H1 (cell line): ENCODE measurements around the gene IQSEC3. TPM values are rescaled to one million over a fixed set of nuclear protein-coding genes. Genes with fewer than 3 reads are reported as not detected.
"Not testable (repeated sequence)": the region's sequence is repeated elsewhere in the genome, so short reads cannot be mapped to it uniquely, and the experiment has no call there.

Experiments used
- CTCF ChIA-PET: fragments of 300-600 bp; sonication (Branson Sonifier 250); formaldehyde crosslinking; loops from one replicate; lab custom pipeline; 2021; ENCODE audit not compliant: partially characterized antibody; lab: Charles Lee
- POLR2A ChIA-PET: fragments of 300-600 bp; sonication (Branson Sonifier 250); formaldehyde crosslinking; loops from one replicate; lab custom pipeline; 2021; ENCODE audit warnings: inconsistent platforms; ENCODE audit not compliant: partially characterized antibody; lab: Charles Lee
- DNase-seq, 2 experiments: peaks; one replicate each; pipeline versions ENCODE4 v3.0.0 to v3.0.0-alpha.2; 2010 to 2022; ENCODE audit warnings: low spot score in 2 of 2, low read depth in 1 of 2, mixed read lengths in 1 of 2
- FAIRE-seq: peaks from 2 replicates; lab custom pipeline; 2011; peaks lifted over from hg19 to GRCh38; lab: Jason Lieb, UNC
- H2AFZ ChIP-seq: 2 replicates; pipeline ENCODE4 v1.8.1; 2012; ENCODE audit warnings: low read length, inconsistent platforms
- H2AK5ac ChIP-seq: 2 replicates; pipeline ENCODE4 v1.6.1; 2013; ENCODE audit warnings: low read depth, low read length
- H2BK120ac ChIP-seq: replicated peaks from 2 replicates; pipeline ENCODE3; 2013; ENCODE audit warnings: low read depth, low read length, inconsistent platforms
- H2BK12ac ChIP-seq: 2 replicates; pipeline ENCODE4 v1.6.1; 2013; ENCODE audit warnings: low read depth, low read length
- H2BK15ac ChIP-seq: 2 replicates; pipeline ENCODE4 v1.6.1; 2013; ENCODE audit warnings: low read length
- H2BK20ac ChIP-seq: 2 replicates; pipeline ENCODE4 v1.6.1; 2013; ENCODE audit warnings: low read length
- H2BK5ac ChIP-seq: 2 replicates; pipeline ENCODE4 v1.6.1; 2013; ENCODE audit warnings: low read depth, low read length
- H3K14ac ChIP-seq: 2 replicates; pipeline ENCODE4 v1.6.1; 2013; ENCODE audit warnings: inconsistent platforms; ENCODE audit not compliant: insufficient read length
- H3K18ac ChIP-seq: 2 replicates; pipeline ENCODE4 v1.6.1; 2013; ENCODE audit warnings: low read length; ENCODE audit errors: extremely low read depth
- H3K23ac ChIP-seq: 2 replicates; pipeline ENCODE4 v1.6.1; 2013; ENCODE audit warnings: inconsistent platforms; ENCODE audit not compliant: insufficient read length
- H3K23me2 ChIP-seq: 2 replicates; pipeline ENCODE4 v1.6.1; 2013; ENCODE audit warnings: low read depth, low read length
- H3K27ac ChIP-seq: 2 replicates; pipeline ENCODE4 v1.6.1; 2011; ENCODE audit warnings: low read depth, low read length, inconsistent platforms
- H3K27me3 ChIP-seq, 4 experiments: replicated peaks in 1 of 4; 1 replicate in 1 of 4; 2 replicates in 3 of 4; pipeline versions ENCODE4 v1.6.1 to v1.8.1; 2011 to 2013; ENCODE audit warnings: low read length in 3 of 4, mild to moderate bottlenecking in 3 of 4, inconsistent platforms in 2 of 4, mixed read lengths in 2 of 4, moderate library complexity in 1 of 4; ENCODE audit not compliant: control insufficient read depth in 3 of 4, insufficient read depth in 3 of 4; ENCODE audit errors: extremely low read depth in 1 of 4
- H3K36me3 ChIP-seq, 4 experiments: 2 replicates each; pipeline versions ENCODE4 v1.6.1 to v1.8.1; 2011 to 2013; ENCODE audit warnings: mild to moderate bottlenecking in 4 of 4, low read length in 3 of 4, moderate library complexity in 2 of 4, control low read depth in 1 of 4, inconsistent platforms in 1 of 4; ENCODE audit not compliant: insufficient read depth in 4 of 4, control insufficient read depth in 2 of 4
- H3K4ac ChIP-seq: replicated peaks from 2 replicates; pipeline ENCODE3; 2013; ENCODE audit warnings: low read length, low read depth, mixed read lengths, inconsistent platforms; ENCODE audit not compliant: insufficient read length
- H3K4me1 ChIP-seq, 4 experiments: replicated peaks in 1 of 4; 1 replicate in 1 of 4; 2 replicates in 3 of 4; pipeline versions ENCODE4 v1.6.1 to v1.8.1; 2011 to 2013; ENCODE audit warnings: low read length in 3 of 4, inconsistent platforms in 2 of 4, mixed read lengths in 1 of 4; ENCODE audit not compliant: insufficient read depth in 4 of 4, control insufficient read depth in 3 of 4
- H3K4me2 ChIP-seq, 2 experiments: 2 replicates each; pipeline versions ENCODE4 v1.6.1 to v1.8.1; 2011 to 2013; ENCODE audit warnings: low read depth in 2 of 2, low read length in 2 of 2, control low read depth in 1 of 2, inconsistent platforms in 1 of 2, mild to moderate bottlenecking in 1 of 2; ENCODE audit not compliant: insufficient read depth in 1 of 2
- H3K4me3 ChIP-seq, 4 experiments: fragments of 200-600, 300-600 bp in 1 of 4; sonication (generic), shearing (Covaris generic), sonication (Bioruptor Twin) in 1 of 4; 2 replicates each; pipeline versions ENCODE4 v1.5.1 to v1.8.1; 2011 to 2016; ENCODE audit warnings: low read length in 4 of 4, low read depth in 3 of 4, control low read depth in 2 of 4, inconsistent platforms in 2 of 4, mild to moderate bottlenecking in 2 of 4, mixed read lengths in 1 of 4, moderate library complexity in 1 of 4; ENCODE audit not compliant: insufficient read depth in 2 of 4; ENCODE audit errors: extremely low read depth in 1 of 4
- H3K56ac ChIP-seq: replicated peaks from 2 replicates; pipeline ENCODE3; 2013; ENCODE audit warnings: low read depth, mild to moderate bottlenecking, mixed read lengths, low read length, inconsistent platforms; ENCODE audit not compliant: insufficient read length
- H3K79me1 ChIP-seq: 2 replicates; pipeline ENCODE4 v1.6.1; 2013; ENCODE audit warnings: low read depth, low read length, control low read depth
- H3K79me2 ChIP-seq, 2 experiments: 2 replicates each; pipeline versions ENCODE4 v1.6.1 to v1.8.1; 2012 to 2013; ENCODE audit warnings: low read length in 2 of 2, mild to moderate bottlenecking in 2 of 2, inconsistent platforms in 1 of 2; ENCODE audit not compliant: insufficient read depth in 2 of 2, control insufficient read depth in 1 of 2
- H3K9ac ChIP-seq, 4 experiments: replicated peaks in 1 of 4; 1 replicate in 1 of 4; 2 replicates in 3 of 4; pipeline versions ENCODE4 v1.6.1 to v1.8.1; 2011 to 2013; ENCODE audit warnings: low read depth in 3 of 4, low read length in 3 of 4, control low read depth in 2 of 4, mild to moderate bottlenecking in 2 of 4, moderate library complexity in 2 of 4, inconsistent platforms in 1 of 4; ENCODE audit errors: extremely low read depth in 1 of 4
- H3K9me3 ChIP-seq, 2 experiments: 2 replicates each; pipeline versions ENCODE4 v1.6.1 to v1.8.1; 2012 to 2013; ENCODE audit warnings: mild to moderate bottlenecking in 2 of 2, moderate library complexity in 2 of 2, control low read depth in 1 of 2, inconsistent platforms in 1 of 2, low read depth in 1 of 2, low read length in 1 of 2, mixed read lengths in 1 of 2; ENCODE audit not compliant: insufficient read depth in 2 of 2
- H4K20me1 ChIP-seq, 2 experiments: replicated peaks in 1 of 2; 2 replicates each; pipeline versions ENCODE3 to v1.8.1; 2011 to 2013; ENCODE audit warnings: inconsistent platforms in 2 of 2, low read length in 2 of 2, mild to moderate bottlenecking in 1 of 2; ENCODE audit not compliant: insufficient read depth in 2 of 2, control insufficient read depth in 1 of 2
- H4K5ac ChIP-seq: 2 replicates; pipeline ENCODE4 v1.6.1; 2013; ENCODE audit warnings: low read length, low read depth, mixed read lengths, inconsistent platforms; ENCODE audit not compliant: insufficient read length
- H4K8ac ChIP-seq: 2 replicates; pipeline ENCODE4 v1.8.0; 2013; ENCODE audit warnings: mild to moderate bottlenecking, moderate library complexity, low read length, inconsistent platforms; ENCODE audit not compliant: insufficient read depth; ENCODE audit errors: extremely low read depth
- H4K91ac ChIP-seq: replicated peaks from 2 replicates; pipeline ENCODE3; 2013; ENCODE audit warnings: low read length, mixed read lengths, inconsistent platforms; ENCODE audit not compliant: insufficient read length
- WGBS, 2 experiments: shearing (Covaris generic) in 1 of 2; methylation state at CpG; one replicate each; pipeline versions ENCODE4 v1.1.6 to v1.1.7; 2013 to 2015; ENCODE audit warnings: low lambda C conversion rate in 2 of 2, mixed read lengths in 2 of 2, inconsistent platforms in 1 of 2, low coverage in 1 of 2, missing lambda C conversion rate in 1 of 2; ENCODE audit not compliant: insufficient replicate concordance in 2 of 2, insufficient coverage in 1 of 2, insufficient read length in 1 of 2; ENCODE audit errors: extremely low coverage in 1 of 2, missing lambda C conversion rate in 1 of 2; 5-methylcytosine and 5-hydroxymethylcytosine counted together
- polyA plus RNA-seq, 7 experiments: library from polyadenylated mRNA; depleted of rRNA in 3 of 7; stranded (reverse) in 5 of 7; unstranded in 2 of 7; fragments of >200 nt in 5 of 7; fragments of 200-250 nt in 2 of 7; gene quantifications; 1 replicate in 5 of 7; 2 replicates in 1 of 7; 4 replicates in 1 of 7; pipeline versions ENCODE4 v1.2.1 to v1.2.3, GENCODE V29; 2011 to 2013; ENCODE audit warnings: missing spikeins in 2 of 7, mixed read lengths in 2 of 7
- total RNA-seq: library from RNA; stranded (reverse); fragmentation: NEBNext Ultra II Directional; extraction: Animal tissue kit (Norgen Biotek cat#: 25700); gene quantifications from 2 replicates; pipeline ENCODE4 v1.2.1, GENCODE V29; 2021

Gene IQSEC3
- total and polyA plus RNA-seq, 2 of the 8 experiments (the other 6 are each of a cell fraction or from before 2014, with no cell fraction given) = 1.2 to 3.1 TPM

GRCh38 chr12:52902-53734, 13.4 kb upstream of the IQSEC3 start:
- FAIRE-seq, H3K18ac ChIP-seq, H3K79me2 ChIP-seq, H3K9ac ChIP-seq, H3K23me2 ChIP-seq, H2BK12ac ChIP-seq, H3K4me2 ChIP-seq, H3K14ac ChIP-seq, H3K27me3 ChIP-seq, H3K36me3 ChIP-seq, H2BK20ac ChIP-seq, H3K4me3 ChIP-seq, DNase-seq, H3K9me3 ChIP-seq, H2BK120ac ChIP-seq, H4K20me1 ChIP-seq, POLR2A ChIA-PET, H3K56ac ChIP-seq, H4K91ac ChIP-seq, H4K8ac ChIP-seq, H3K4ac ChIP-seq, H3K4me1 ChIP-seq, H4K5ac ChIP-seq, H2AFZ ChIP-seq, H3K79me1 ChIP-seq, H2BK15ac ChIP-seq, H3K27ac ChIP-seq, H3K23ac ChIP-seq, H2AK5ac ChIP-seq, H2BK5ac ChIP-seq: not testable (repeated sequence)
- CTCF ChIA-PET = interaction anchor here (0.6 to 1.0 kb wide), 2 partner anchors 8 to 167 kb away, joined by 3 read pairs; no protein-coding TSS in a partner anchor
- 83% methylated on average over 4 of the region's 4 CpGs; no CpG with 5 or more reads in 1 of the 2 experiments for WGBS, 2 experiments
